Spinal cord (tissue), 10 donors: Measurements from ENCODE around the gene CLEC16A. TPM values are rescaled to one million over a fixed set of nuclear protein-coding genes. Genes with fewer than 3 reads are reported as not detected.

ENCODE experiments used
- DNase-seq, 6 donors: peaks; one replicate each; pipeline versions ENCODE4 v3.0.0 to v3.0.0-alpha.2; 2013 to 2015; ENCODE audit warnings: low spot score in 6 of 6, low read depth in 4 of 6
- H3K27ac ChIP-seq: one replicate; pipeline ENCODE4 v1.5.1; 2013; ENCODE audit warnings: low read depth, low read length, control low read depth
- H3K27me3 ChIP-seq: one replicate; pipeline ENCODE4 v1.6.1; 2013; ENCODE audit warnings: low read length; ENCODE audit not compliant: control insufficient read depth, insufficient read depth
- H3K36me3 ChIP-seq: one replicate; pipeline ENCODE4 v1.6.1; 2013; ENCODE audit warnings: low read length; ENCODE audit not compliant: control insufficient read depth, insufficient read depth
- H3K4me1 ChIP-seq: one replicate; pipeline ENCODE4 v1.6.1; 2013; ENCODE audit warnings: low read length; ENCODE audit not compliant: control insufficient read depth, insufficient read depth
- H3K4me3 ChIP-seq: one replicate; pipeline ENCODE4 v1.5.1; 2013; ENCODE audit warnings: low read depth, low read length, control low read depth
- H3K9me3 ChIP-seq: one replicate; pipeline ENCODE4 v1.6.1; 2013; ENCODE audit warnings: low read length; ENCODE audit not compliant: control insufficient read depth, insufficient read depth
- WGBS: methylation state at CpG from one replicate; pipeline ENCODE4 v1.1.5; 2013; ENCODE audit warnings: missing lambda C conversion rate; ENCODE audit not compliant: insufficient coverage; 5-methylcytosine and 5-hydroxymethylcytosine counted together
- polyA plus RNA-seq, 2 donors: library from polyadenylated mRNA; unstranded; fragments of 120-200 nt; gene quantifications; one replicate each; pipeline ENCODE4 v1.2.1, GENCODE V29; 2013; ENCODE audit not compliant: insufficient read length in 2 of 2
- total RNA-seq, 2 donors: library from RNA; depleted of rRNA in 1 of 2; stranded (reverse); fragments of 120-200 nt in 1 of 2; fragments of >200 nt in 1 of 2; gene quantifications; one replicate each; pipeline versions ENCODE4 v1.2.3 to v1.2.4, GENCODE V29; 2013 to 2014
- donor health status: healthy.

Gene CLEC16A
- total and polyA plus RNA-seq, 4 donors: 19.5 to 38.4 (median 25.1) TPM

- Histone ChIP-seq H3K27ac (no peak overlapping the region), H3K36me3 (peaks cover 9% of the 10 kb centered on the region), H3K27me3 (no peaks in the 10 kb centered on the region), H3K4me1 (peaks cover 4% of the 10 kb centered on the region), H3K9me3 (no peaks in the 10 kb centered on the region), H3K4me3 (no peak overlapping the region)
- 65% methylated on average over 6 of the region's 15 CpGs for WGBS
- DNase-seq: no peak
Observed at GRCh38 chr16:11201498-11202259, 257.3 kb downstream of the CLEC16A start.

- Histone ChIP-seq H3K4me1 (peaks cover 4% of the 10 kb centered on the region), H3K9me3 (no peaks in the 10 kb centered on the region), H3K36me3 (peaks cover 4% of the 10 kb centered on the region), H3K27ac (no peak overlapping the region), H3K4me3 (no peak overlapping the region), H3K27me3 (no peaks in the 10 kb centered on the region)
- no peak for DNase-seq
- 38% methylated on average over 11 of the region's 13 CpGs for WGBS
Observed at GRCh38 chr16:11202260-11203091, 258.1 kb downstream of the CLEC16A start.

- peaks cover 4% of the 10 kb centered on the region for H3K4me1 ChIP-seq
- H3K9me3 ChIP-seq: peaks cover 3% of the 10 kb centered on the region
- DNase-seq: no peak
- H3K27me3 ChIP-seq: no peaks in the 10 kb centered on the region
- H3K27ac ChIP-seq: no peak overlapping the region
- WGBS: 60% methylated on average over 7 of the region's 7 CpGs
- H3K36me3 ChIP-seq: no peaks in the 10 kb centered on the region
- H3K4me3 ChIP-seq: no peak overlapping the region
Observed at GRCh38 chr16:11203111-11203623, 258.8 kb downstream of the CLEC16A start.

- no peak overlapping the region for H3K27ac ChIP-seq
- H3K4me3 ChIP-seq: no peak overlapping the region
- no peak for DNase-seq
- no peaks in the 10 kb centered on the region for H3K27me3 ChIP-seq
- peaks cover 4% of the 10 kb centered on the region for H3K4me1 ChIP-seq
- WGBS: 67% methylated on average over 4 of the region's 4 CpGs
- H3K9me3 ChIP-seq: peaks cover 3% of the 10 kb centered on the region
- no peaks in the 10 kb centered on the region for H3K36me3 ChIP-seq
Observed at GRCh38 chr16:11204513-11205047, 260.2 kb downstream of the CLEC16A start.

GRCh38 chr16:11205065-11205699, 260.8 kb downstream of the CLEC16A start:
- WGBS: 85% methylated on average over 19 of the region's 19 CpGs
- H3K9me3 ChIP-seq: peaks cover 3% of the 10 kb centered on the region
- DNase-seq: no peak
- no peak overlapping the region for H3K4me3 ChIP-seq
- H3K36me3 ChIP-seq: no peaks in the 10 kb centered on the region
- peaks cover 4% of the 10 kb centered on the region for H3K4me1 ChIP-seq
- no peak overlapping the region for H3K27ac ChIP-seq
- H3K27me3 ChIP-seq: no peaks in the 10 kb centered on the region

GRCh38 chr16:11205754-11206581, 261.6 kb downstream of the CLEC16A start:
- 67% methylated on average over 13 of the region's 13 CpGs for WGBS
- Histone ChIP-seq H3K9me3 (peaks cover 3% of the 10 kb centered on the region), H3K36me3 (no peaks in the 10 kb centered on the region), H3K27ac (no peak overlapping the region), H3K4me3 (no peak overlapping the region), H3K4me1 (peaks cover 4% of the 10 kb centered on the region), H3K27me3 (no peaks in the 10 kb centered on the region)
- no peak for DNase-seq

- Histone ChIP-seq H3K36me3 (no peaks in the 10 kb centered on the region), H3K9me3 (peaks cover 3% of the 10 kb centered on the region), H3K27ac (no peak overlapping the region), H3K27me3 (no peaks in the 10 kb centered on the region), H3K4me3 (no peak overlapping the region), H3K4me1 (peaks cover 2% of the 10 kb centered on the region)
- WGBS: 80% methylated on average over 1 of the region's 3 CpGs
- DNase-seq: no peak
Observed at GRCh38 chr16:11207646-11208045, 263.3 kb downstream of the CLEC16A start.

GRCh38 chr16:11208916-11209665, 264.7 kb downstream of the CLEC16A start:
- 94% methylated on average over 7 of the region's 9 CpGs for WGBS
- peaks cover 3% of the 10 kb centered on the region for H3K9me3 ChIP-seq
- H3K36me3 ChIP-seq: no peaks in the 10 kb centered on the region
- H3K27ac ChIP-seq: no peak overlapping the region
- no peaks in the 10 kb centered on the region for H3K27me3 ChIP-seq
- no peak overlapping the region for H3K4me3 ChIP-seq
- no peaks in the 10 kb centered on the region for H3K4me1 ChIP-seq
- no peak for DNase-seq
